K562 (cell line): ENCODE measurements around the gene TNF. TPM values are rescaled to one million over a fixed set of nuclear protein-coding genes. Genes with fewer than 3 reads are reported as not detected.
A peak's percentile ranks its signal among the peaks of the same experiment; 100 is the strongest.
"Not testable (repeated sequence)": the region's sequence is repeated elsewhere in the genome, so short reads cannot be mapped to it uniquely, and the experiment has no call there.

Experiments used
- ATAC-seq: fragments of 200-7000 bp; cut with Tn5 transposase; 3 replicates; pipeline ENCODE4 v1.9.1; 2020; ENCODE audit warnings: moderate library complexity
- BruUV-seq: library from RNA; stranded (reverse); fragments of 400-500 nt; replicated peaks from 2 replicates; lab custom pipeline; 2021; lab: Mats Ljungman, UMichigan
- CTCF ChIA-PET: fragments of 300-600 bp; formaldehyde crosslinking; extraction: SDS; loops from one replicate; lab custom pipeline; 2021; ENCODE audit warnings: low intra/inter-chr PET ratio; lab: Yijun Ruan, JAX
- POLR2A ChIA-PET: fragments of 300-600, 350-650 bp; sonication (Branson Sonifier 250); formaldehyde crosslinking; extraction: SDS; loops from one replicate; lab custom pipeline; 2021; ENCODE audit warnings: antibody characterized with exemption, inconsistent platforms; lab: Yijun Ruan, JAX
- DNase-seq, 4 experiments: peaks; one replicate each; pipeline versions ENCODE4 v3.0.0 to v3.0.0-alpha.2; 2011 to 2018; ENCODE audit warnings: low spot score in 3 of 4, mixed read lengths in 3 of 4; ENCODE audit errors: extremely low read depth in 1 of 4
- FAIRE-seq: peaks from 2 replicates; lab custom pipeline; 2011; peaks lifted over from hg19 to GRCh38; lab: Jason Lieb, UNC
- H2AFZ ChIP-seq: 2 replicates; pipeline ENCODE4 v1.6.0; 2011; ENCODE audit warnings: low read depth, low read length, control low read depth, inconsistent platforms
- H3K27ac ChIP-seq: fragments of 200-600 bp; 3 replicates; pipeline ENCODE4 v1.8.0; 2011; ENCODE audit warnings: low read depth, mild to moderate bottlenecking, control low read depth, inconsistent platforms, low read length, moderate library complexity, mixed read lengths; ENCODE audit errors: extremely low read depth
- H3K27me3 ChIP-seq, 2 experiments: fragments of 300-600 bp in 1 of 2; 2 replicates in 1 of 2; 3 replicates in 1 of 2; pipeline versions ENCODE4 v1.6.0 to v1.8.0; 2011; ENCODE audit warnings: inconsistent platforms in 2 of 2, low read length in 2 of 2, mild to moderate bottlenecking in 1 of 2, mixed read lengths in 1 of 2, moderate library complexity in 1 of 2; ENCODE audit not compliant: control insufficient read depth in 2 of 2, insufficient read depth in 2 of 2
- H3K36me3 ChIP-seq: fragments of 300-600 bp; 3 replicates; pipeline ENCODE4 v1.8.0; 2011; ENCODE audit warnings: mild to moderate bottlenecking, low read length, inconsistent platforms; ENCODE audit not compliant: control insufficient read depth, insufficient read depth
- H3K4me1 ChIP-seq, 2 experiments: fragments of 200-600 bp in 1 of 2; replicated peaks in 1 of 2; 2 replicates in 1 of 2; 3 replicates in 1 of 2; pipeline versions ENCODE4 v1.5.1 to v1.8.0; 2011; ENCODE audit warnings: inconsistent platforms in 2 of 2, low read length in 2 of 2, mild to moderate bottlenecking in 1 of 2, mixed read lengths in 1 of 2, moderate library complexity in 1 of 2; ENCODE audit not compliant: control insufficient read depth in 2 of 2, insufficient read depth in 2 of 2
- H3K4me2 ChIP-seq: 2 replicates; pipeline ENCODE4 v1.6.1; 2011; ENCODE audit warnings: low read length, control low read depth, inconsistent platforms, mixed read lengths; ENCODE audit not compliant: insufficient read depth
- H3K4me3 ChIP-seq: fragments of 200-600 bp; sonication (generic), shearing (Covaris generic); 2 replicates; pipeline ENCODE4 v1.5.1; 2016; ENCODE audit warnings: control low read depth, inconsistent platforms
- H3K79me2 ChIP-seq: fragments of 200-600 bp; 3 replicates; pipeline ENCODE4 v1.8.0; 2011; ENCODE audit warnings: low read length, inconsistent platforms; ENCODE audit not compliant: control insufficient read depth, insufficient read depth
- H3K9ac ChIP-seq, 2 experiments: 2 replicates each; pipeline versions ENCODE4 v1.6.0 to v1.6.1; 2011; ENCODE audit warnings: low read depth in 2 of 2, low read length in 2 of 2, control low read depth in 1 of 2, inconsistent platforms in 1 of 2, mild to moderate bottlenecking in 1 of 2, mixed read lengths in 1 of 2; ENCODE audit not compliant: insufficient read depth in 1 of 2
- H3K9me1 ChIP-seq: one replicate; pipeline ENCODE4 v1.6.0; 2011; ENCODE audit warnings: inconsistent platforms, mild to moderate bottlenecking, low read length, moderate library complexity; ENCODE audit not compliant: control insufficient read depth, insufficient read depth
- H3K9me3 ChIP-seq: replicated peaks from 2 replicates; pipeline ENCODE4 v1.5.1; 2011; ENCODE audit warnings: low read depth, low read length, inconsistent platforms; ENCODE audit not compliant: control insufficient read depth, insufficient read depth
- H4K20me1 ChIP-seq: replicated peaks from 2 replicates; pipeline ENCODE4 v1.6.1; 2011; ENCODE audit warnings: low read length, inconsistent platforms, mixed read lengths; ENCODE audit not compliant: control insufficient read depth, insufficient read depth
- CC2D1A ChIP-seq: fragments of 450-650 bp; IDR thresholded peaks from 2 replicates; pipeline ENCODE4 v1.6.1; 2017; ENCODE audit warnings: mild to moderate bottlenecking
- FOXK2 ChIP-seq, 2 experiments: fragments of 450-650 bp; IDR thresholded peaks in 1 of 2; conservative IDR thresholded peaks in 1 of 2; 2 replicates each; pipeline ENCODE4 v1.6.1; 2016; ENCODE audit warnings: low read depth in 2 of 2, mild to moderate bottlenecking in 1 of 2
- HDGF ChIP-seq: fragments of 450-650 bp; IDR thresholded peaks from 2 replicates; pipeline ENCODE4 v1.6.1; 2016
- KHSRP ChIP-seq: fragments of 450-650 bp; IDR thresholded peaks from 2 replicates; pipeline ENCODE4 v1.6.1; 2017
- RAD21 ChIP-seq, 2 experiments: fragments of 250-450 bp in 1 of 2; fragments of 450-650 bp in 1 of 2; sonication (Bioruptor Pico) in 1 of 2; formaldehyde crosslinking in 1 of 2; IDR thresholded peaks in 1 of 2; conservative IDR thresholded peaks in 1 of 2; 2 replicates each; pipeline versions ENCODE4 v1.4.0 to v1.8.0; 2020 to 2022; ENCODE audit warnings: mild to moderate bottlenecking in 2 of 2, moderate library complexity in 1 of 2
- RCOR1 ChIP-seq, 2 experiments: IDR thresholded peaks; 2 replicates each; pipeline ENCODE4 v1.6.1; 2012; ENCODE audit warnings: low read depth in 2 of 2, low read length in 2 of 2, borderline replicate concordance in 1 of 2, improper control_type of control experiment in 1 of 2
- STAG1 ChIP-seq: sonication (generic); formaldehyde crosslinking; IDR thresholded peaks from 2 replicates; pipeline ENCODE4 v1.5.0; 2020; ENCODE audit warnings: missing genetic modification reagents, borderline replicate concordance
- XRCC4 ChIP-seq: IDR thresholded peaks from one replicate; pipeline ENCODE4 v1.6.1; 2011; ENCODE audit not compliant: insufficient read depth, insufficient read length; ENCODE audit errors: extremely low read depth
- WGBS: fragments of 100-300 bp; shearing (Covaris generic); methylation state at CpG from one replicate; pipeline ENCODE4 v1.1.6; 2016; ENCODE audit warnings: low coverage, mixed read lengths; ENCODE audit not compliant: insufficient coverage; ENCODE audit errors: missing lambda C conversion rate; 5-methylcytosine and 5-hydroxymethylcytosine counted together
- in situ Hi-C: fragments of 300-500 bp; cut with MboI; formaldehyde crosslinking; loops from 4 replicates; pipeline ENCODE4 v1.15.0; 2018; ENCODE audit warnings: inconsistent platforms, mixed read lengths
- intact Hi-C: fragments of 100-400 bp; cut with micrococcal nuclease; formaldehyde crosslinking; loops from 2 replicates; pipeline ENCODE4 v1.14.2; 2022
- polyA plus RNA-seq, 8 experiments: library from polyadenylated mRNA; depleted of rRNA in 4 of 8; stranded (reverse) in 5 of 8; unstranded in 3 of 8; fragments of >200 nt; fragmentation: Nextera tagmentation in 2 of 8; fragmentation: Illumina TruSeq in 1 of 8; extraction: Ambion mirVana in 2 of 8; extraction: Trizol in 1 of 8; gene quantifications; 2 replicates each; pipeline versions ENCODE4 v1.2.1 to v1.2.3, GENCODE V29; 2011 to 2014; ENCODE audit warnings: inconsistent platforms in 1 of 8, missing spikeins in 1 of 8
- total RNA-seq, 7 experiments: library from RNA; depleted of rRNA in 6 of 7; stranded (reverse); fragments of >200 nt in 6 of 7; fragmentation: Illumina TruSeq in 2 of 7; extraction: Trizol in 2 of 7; gene quantifications; 2 replicates each; pipeline versions ENCODE4 v1.2.1 to v1.2.3, GENCODE V29; 2011 to 2021; ENCODE audit warnings: low replicate concordance in 1 of 7
- TF ChIP-seq, protein P1 (sequence below), 2 experiments: fragments of 450-650 bp; formaldehyde crosslinking in 1 of 2; IDR thresholded peaks; 2 replicates each; pipeline versions ENCODE4 v1.4.0 to v1.6.1; 2014 to 2020; ENCODE audit warnings: mild to moderate bottlenecking in 2 of 2, borderline replicate concordance in 1 of 2, low read depth in 1 of 2
- TF ChIP-seq, protein P2 (sequence below), 3 experiments: IDR thresholded peaks in 2 of 3; conservative IDR thresholded peaks in 1 of 3; 2 replicates each; pipeline ENCODE4 v1.5.1; 2011 to 2012; ENCODE audit warnings: low read length in 3 of 3, mild to moderate bottlenecking in 3 of 3, control low read depth in 2 of 3, improper control_type of control experiment in 1 of 3, inconsistent platforms in 1 of 3, low read depth in 1 of 3, mixed read lengths in 1 of 3, moderate library complexity in 1 of 3; ENCODE audit not compliant: insufficient read depth in 2 of 3

TNF gene
- total and polyA plus RNA-seq, 9 of the 15 experiments (the other 6 are each of a cell fraction or from before 2014, with no cell fraction given), result 0.08 to 0.40 TPM; not detected in 7

DNA sequence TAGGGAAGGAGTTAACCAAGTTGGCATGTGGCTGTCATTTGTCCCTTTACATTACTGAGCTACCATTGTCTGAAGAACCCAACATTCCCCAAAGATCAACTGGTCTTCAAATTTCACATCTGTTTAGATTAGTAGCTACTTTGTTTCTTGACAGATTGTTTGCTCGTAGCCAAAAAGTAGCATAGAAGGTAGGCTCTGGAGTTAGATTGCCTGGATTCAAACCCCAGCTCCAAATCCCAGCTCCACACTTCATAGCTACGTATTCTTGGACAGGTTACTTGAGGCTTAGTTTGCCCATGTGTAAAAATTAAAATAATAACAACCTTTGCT is 26.9 kb upstream of the TNF start (continued):
- TF ChIP-seq KHSRP (no peak), HDGF (0 out of 2 replicates have a peak, but pooled peaks have one; percentile 4), XRCC4 (no peak)

DNA sequence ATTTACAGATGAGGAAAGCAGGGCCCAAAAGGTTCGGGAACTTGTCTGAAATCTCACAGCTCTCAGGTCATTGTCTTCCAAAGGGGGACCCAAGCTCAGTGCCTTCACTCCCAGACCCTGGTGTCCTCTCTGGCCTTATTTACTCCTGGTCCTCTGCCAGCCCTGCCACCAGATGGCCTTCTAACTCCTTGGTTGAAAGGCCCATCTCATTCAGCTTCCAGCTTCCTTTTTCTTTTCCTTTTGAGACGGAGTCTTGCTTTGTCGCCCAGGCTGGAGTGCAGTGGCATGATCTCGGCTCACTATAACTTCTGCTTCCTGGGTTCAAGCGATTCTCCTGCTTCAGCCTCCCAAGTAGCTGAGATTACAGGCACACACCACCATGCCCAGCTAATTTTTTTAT is 24.0 kb upstream of the TNF start:
- peaks cover 53% of the 10 kb centered on the region for H3K36me3 ChIP-seq
- H3K9me3 ChIP-seq, H3K9ac ChIP-seq, H3K27ac ChIP-seq, H3K4me2 ChIP-seq, H3K9me1 ChIP-seq, H4K20me1 ChIP-seq, H2AFZ ChIP-seq, H3K4me3 ChIP-seq, BruUV-seq, H3K27me3 ChIP-seq, H3K4me1 ChIP-seq, in situ Hi-C loops: not testable (repeated sequence)
- peaks cover 24% of the 10 kb centered on the region for H3K79me2 ChIP-seq
- ChIA-PET CTCF (interaction anchor here (0.6 to 2.8 kb wide), 4 partner anchors 23 to 219 kb away, joined by 3 to 57 read pairs (median 4); no protein-coding TSS in a partner anchor), POLR2A (interaction anchor here (0.7 to 5.7 kb wide), 8 partner anchors 8 to 266 kb away, joined by 3 to 38 read pairs (median 6); partner anchors contain the start of genes BAG6, DDX39B and LTB)
- peak; percentile 61 for FAIRE-seq
- intact Hi-C loops, result loop anchor here (1.0 kb wide), 1 partner anchor 47 kb away; no protein-coding TSS in a partner anchor
- 35% methylated on average over 5 of the region's 5 CpGs for WGBS
- peak in 3 of 4 experiments; percentile 40 to 84 (median 67) for DNase-seq
- peak; percentile 24 for ATAC-seq
- TF ChIP-seq RAD21 (CRISPR knock-in tag; conservative IDR thresholded peaks at IDR 0.05 in 1 of 2, IDR thresholded peaks at IDR 0.05 in 1 of 2), result peak; percentile 96 to 97
- peak; percentile 76 to 80 for TF ChIP-seq FOXK2 (conservative IDR thresholded peaks at IDR 0.05 in 1 of 2, IDR thresholded peaks at IDR 0.05 in 1 of 2; ENCODE audit: low read depth in 2 of 2)
- peak in 1 of 2 experiments; percentile 34; a peak in 1 of 4 replicates for TF ChIP-seq RCOR1 (IDR thresholded peaks at IDR 0.05; ENCODE audit: borderline replicate concordance in 1 of 2, low read depth in 2 of 2, low read length in 2 of 2)
- TF ChIP-seq, protein P1, sequence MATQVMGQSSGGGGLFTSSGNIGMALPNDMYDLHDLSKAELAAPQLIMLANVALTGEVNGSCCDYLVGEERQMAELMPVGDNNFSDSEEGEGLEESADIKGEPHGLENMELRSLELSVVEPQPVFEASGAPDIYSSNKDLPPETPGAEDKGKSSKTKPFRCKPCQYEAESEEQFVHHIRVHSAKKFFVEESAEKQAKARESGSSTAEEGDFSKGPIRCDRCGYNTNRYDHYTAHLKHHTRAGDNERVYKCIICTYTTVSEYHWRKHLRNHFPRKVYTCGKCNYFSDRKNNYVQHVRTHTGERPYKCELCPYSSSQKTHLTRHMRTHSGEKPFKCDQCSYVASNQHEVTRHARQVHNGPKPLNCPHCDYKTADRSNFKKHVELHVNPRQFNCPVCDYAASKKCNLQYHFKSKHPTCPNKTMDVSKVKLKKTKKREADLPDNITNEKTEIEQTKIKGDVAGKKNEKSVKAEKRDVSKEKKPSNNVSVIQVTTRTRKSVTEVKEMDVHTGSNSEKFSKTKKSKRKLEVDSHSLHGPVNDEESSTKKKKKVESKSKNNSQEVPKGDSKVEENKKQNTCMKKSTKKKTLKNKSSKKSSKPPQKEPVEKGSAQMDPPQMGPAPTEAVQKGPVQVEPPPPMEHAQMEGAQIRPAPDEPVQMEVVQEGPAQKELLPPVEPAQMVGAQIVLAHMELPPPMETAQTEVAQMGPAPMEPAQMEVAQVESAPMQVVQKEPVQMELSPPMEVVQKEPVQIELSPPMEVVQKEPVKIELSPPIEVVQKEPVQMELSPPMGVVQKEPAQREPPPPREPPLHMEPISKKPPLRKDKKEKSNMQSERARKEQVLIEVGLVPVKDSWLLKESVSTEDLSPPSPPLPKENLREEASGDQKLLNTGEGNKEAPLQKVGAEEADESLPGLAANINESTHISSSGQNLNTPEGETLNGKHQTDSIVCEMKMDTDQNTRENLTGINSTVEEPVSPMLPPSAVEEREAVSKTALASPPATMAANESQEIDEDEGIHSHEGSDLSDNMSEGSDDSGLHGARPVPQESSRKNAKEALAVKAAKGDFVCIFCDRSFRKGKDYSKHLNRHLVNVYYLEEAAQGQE (IDR thresholded peaks at IDR 0.05; ENCODE audit: borderline replicate concordance), result peak; percentile 90
- TF ChIP-seq, protein P1 (CRISPR knock-in tag; IDR thresholded peaks at IDR 0.05; ENCODE audit: low read depth), result not testable (repeated sequence)
- peak; percentile 59; the same call in 1 of the 2 replicates for TF ChIP-seq STAG1 (CRISPR knock-in tag)
- TF ChIP-seq, protein P2, sequence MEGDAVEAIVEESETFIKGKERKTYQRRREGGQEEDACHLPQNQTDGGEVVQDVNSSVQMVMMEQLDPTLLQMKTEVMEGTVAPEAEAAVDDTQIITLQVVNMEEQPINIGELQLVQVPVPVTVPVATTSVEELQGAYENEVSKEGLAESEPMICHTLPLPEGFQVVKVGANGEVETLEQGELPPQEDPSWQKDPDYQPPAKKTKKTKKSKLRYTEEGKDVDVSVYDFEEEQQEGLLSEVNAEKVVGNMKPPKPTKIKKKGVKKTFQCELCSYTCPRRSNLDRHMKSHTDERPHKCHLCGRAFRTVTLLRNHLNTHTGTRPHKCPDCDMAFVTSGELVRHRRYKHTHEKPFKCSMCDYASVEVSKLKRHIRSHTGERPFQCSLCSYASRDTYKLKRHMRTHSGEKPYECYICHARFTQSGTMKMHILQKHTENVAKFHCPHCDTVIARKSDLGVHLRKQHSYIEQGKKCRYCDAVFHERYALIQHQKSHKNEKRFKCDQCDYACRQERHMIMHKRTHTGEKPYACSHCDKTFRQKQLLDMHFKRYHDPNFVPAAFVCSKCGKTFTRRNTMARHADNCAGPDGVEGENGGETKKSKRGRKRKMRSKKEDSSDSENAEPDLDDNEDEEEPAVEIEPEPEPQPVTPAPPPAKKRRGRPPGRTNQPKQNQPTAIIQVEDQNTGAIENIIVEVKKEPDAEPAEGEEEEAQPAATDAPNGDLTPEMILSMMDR (IDR thresholded peaks at IDR 0.05 in 2 of 3, conservative IDR thresholded peaks at IDR 0.05 in 1 of 3; ENCODE audit: insufficient read depth in 2 of 3, low read depth in 1 of 3, low read length in 3 of 3), result peak; percentile 72 to 91 (median 88)
- peak; percentile 69; the same call in 1 of the 2 replicates for TF ChIP-seq CC2D1A
